Measurements from ENCODE around the gene SCRT2. TPM values are rescaled to one million over a fixed set of nuclear protein-coding genes. Genes with fewer than 3 reads are reported as not detected.

Gene SCRT2
- total and polyA plus RNA-seq, 9 of the 15 experiments (the other 6 are each of a cell fraction or from before 2014, with no cell fraction given), result 0.04 to 0.75 (median 0.13) TPM; not detected in 2

DNA sequence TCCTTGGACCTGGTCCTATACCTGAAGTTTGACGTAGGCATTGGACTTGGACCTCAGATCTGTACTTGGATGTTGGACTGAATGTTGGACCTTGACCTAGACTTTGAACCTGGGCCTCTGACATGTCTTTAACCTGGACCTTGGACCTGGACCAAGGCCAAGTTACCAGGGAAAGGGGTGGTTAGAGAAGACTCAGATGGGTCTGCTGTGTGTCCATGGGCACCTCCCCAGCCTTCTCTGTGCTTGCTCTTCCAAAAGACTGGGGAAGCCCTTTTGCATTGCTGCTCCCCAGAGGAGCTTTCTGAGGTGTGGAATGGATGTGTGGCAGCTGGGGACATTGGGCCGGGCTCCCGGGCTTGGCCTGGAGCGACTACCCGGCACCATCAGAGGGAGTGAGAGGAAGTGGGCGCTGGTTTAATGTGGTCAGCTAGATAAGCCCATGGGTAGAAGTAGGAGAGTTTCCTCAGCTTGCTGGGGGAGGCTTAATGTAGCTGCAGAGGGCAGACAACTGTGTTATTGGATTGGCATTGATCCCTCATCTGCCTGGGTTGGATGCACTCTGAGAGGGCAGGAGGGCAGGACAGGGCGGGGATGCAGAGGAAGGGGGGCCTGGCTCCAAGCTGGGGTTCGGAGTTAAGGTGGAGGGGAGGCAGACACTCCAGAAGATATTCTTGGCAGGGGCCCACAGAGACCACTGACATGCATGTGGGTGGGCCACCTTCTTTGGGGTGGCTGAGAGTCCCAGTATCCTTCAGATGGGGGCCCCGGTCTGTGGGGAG is 4.2 kb downstream of the SCRT2 start (continued):
- TF ChIP-seq, protein P1, sequence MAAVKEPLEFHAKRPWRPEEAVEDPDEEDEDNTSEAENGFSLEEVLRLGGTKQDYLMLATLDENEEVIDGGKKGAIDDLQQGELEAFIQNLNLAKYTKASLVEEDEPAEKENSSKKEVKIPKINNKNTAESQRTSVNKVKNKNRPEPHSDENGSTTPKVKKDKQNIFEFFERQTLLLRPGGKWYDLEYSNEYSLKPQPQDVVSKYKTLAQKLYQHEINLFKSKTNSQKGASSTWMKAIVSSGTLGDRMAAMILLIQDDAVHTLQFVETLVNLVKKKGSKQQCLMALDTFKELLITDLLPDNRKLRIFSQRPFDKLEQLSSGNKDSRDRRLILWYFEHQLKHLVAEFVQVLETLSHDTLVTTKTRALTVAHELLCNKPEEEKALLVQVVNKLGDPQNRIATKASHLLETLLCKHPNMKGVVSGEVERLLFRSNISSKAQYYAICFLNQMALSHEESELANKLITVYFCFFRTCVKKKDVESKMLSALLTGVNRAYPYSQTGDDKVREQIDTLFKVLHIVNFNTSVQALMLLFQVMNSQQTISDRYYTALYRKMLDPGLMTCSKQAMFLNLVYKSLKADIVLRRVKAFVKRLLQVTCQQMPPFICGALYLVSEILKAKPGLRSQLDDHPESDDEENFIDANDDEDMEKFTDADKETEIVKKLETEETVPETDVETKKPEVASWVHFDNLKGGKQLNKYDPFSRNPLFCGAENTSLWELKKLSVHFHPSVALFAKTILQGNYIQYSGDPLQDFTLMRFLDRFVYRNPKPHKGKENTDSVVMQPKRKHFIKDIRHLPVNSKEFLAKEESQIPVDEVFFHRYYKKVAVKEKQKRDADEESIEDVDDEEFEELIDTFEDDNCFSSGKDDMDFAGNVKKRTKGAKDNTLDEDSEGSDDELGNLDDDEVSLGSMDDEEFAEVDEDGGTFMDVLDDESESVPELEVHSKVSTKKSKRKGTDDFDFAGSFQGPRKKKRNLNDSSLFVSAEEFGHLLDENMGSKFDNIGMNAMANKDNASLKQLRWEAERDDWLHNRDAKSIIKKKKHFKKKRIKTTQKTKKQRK (IDR thresholded peaks at IDR 0.05; ENCODE audit: borderline replicate concordance, low read depth, low read length), result no peak
- 0 out of 2 replicates have a peak, but pooled peaks have one; percentile 40 for TF ChIP-seq FOXK1 (CRISPR knock-in tag; IDR thresholded peaks at IDR 0.05; ENCODE audit: borderline replicate concordance)
- no peak for TF ChIP-seq BRD4 (IDR thresholded peaks at IDR 0.05)
- TF ChIP-seq ZNF75A (CRISPR knock-in tag; IDR thresholded peaks at IDR 0.05), result no peak
- no peak for TF ChIP-seq NFE2L1 (tag; IDR thresholded peaks at IDR 0.05; ENCODE audit: borderline replicate concordance, low read depth)
- TF ChIP-seq, protein P2, sequence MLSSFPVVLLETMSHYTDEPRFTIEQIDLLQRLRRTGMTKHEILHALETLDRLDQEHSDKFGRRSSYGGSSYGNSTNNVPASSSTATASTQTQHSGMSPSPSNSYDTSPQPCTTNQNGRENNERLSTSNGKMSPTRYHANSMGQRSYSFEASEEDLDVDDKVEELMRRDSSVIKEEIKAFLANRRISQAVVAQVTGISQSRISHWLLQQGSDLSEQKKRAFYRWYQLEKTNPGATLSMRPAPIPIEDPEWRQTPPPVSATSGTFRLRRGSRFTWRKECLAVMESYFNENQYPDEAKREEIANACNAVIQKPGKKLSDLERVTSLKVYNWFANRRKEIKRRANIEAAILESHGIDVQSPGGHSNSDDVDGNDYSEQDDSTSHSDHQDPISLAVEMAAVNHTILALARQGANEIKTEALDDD (IDR thresholded peaks at IDR 0.05), result peak; percentile 69
- TF ChIP-seq PRMT5 (CRISPR knock-in tag; IDR thresholded peaks at IDR 0.05), result no peak
- TF ChIP-seq PHF8 (IDR thresholded peaks at IDR 0.05; ENCODE audit: borderline replicate concordance, low read length), result no peak; the same call in 1 of the 2 replicates
- no peak for TF ChIP-seq L3MBTL2 (IDR thresholded peaks at IDR 0.05)
- no peak for TF ChIP-seq ZNF274 (IDR thresholded peaks at IDR 0.05; ENCODE audit: borderline replicate concordance, low read depth, low read length)
- TF ChIP-seq ZNF12 (CRISPR knock-in tag; IDR thresholded peaks at IDR 0.05), result no peak
- TF ChIP-seq, protein P3, sequence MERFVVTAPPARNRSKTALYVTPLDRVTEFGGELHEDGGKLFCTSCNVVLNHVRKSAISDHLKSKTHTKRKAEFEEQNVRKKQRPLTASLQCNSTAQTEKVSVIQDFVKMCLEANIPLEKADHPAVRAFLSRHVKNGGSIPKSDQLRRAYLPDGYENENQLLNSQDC (CRISPR knock-in tag; IDR thresholded peaks at IDR 0.05), result no peak
- TF ChIP-seq, protein P4, sequence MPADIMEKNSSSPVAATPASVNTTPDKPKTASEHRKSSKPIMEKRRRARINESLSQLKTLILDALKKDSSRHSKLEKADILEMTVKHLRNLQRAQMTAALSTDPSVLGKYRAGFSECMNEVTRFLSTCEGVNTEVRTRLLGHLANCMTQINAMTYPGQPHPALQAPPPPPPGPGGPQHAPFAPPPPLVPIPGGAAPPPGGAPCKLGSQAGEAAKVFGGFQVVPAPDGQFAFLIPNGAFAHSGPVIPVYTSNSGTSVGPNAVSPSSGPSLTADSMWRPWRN (IDR thresholded peaks at IDR 0.05; ENCODE audit: low read depth), result no peak
- TF ChIP-seq, protein P5, sequence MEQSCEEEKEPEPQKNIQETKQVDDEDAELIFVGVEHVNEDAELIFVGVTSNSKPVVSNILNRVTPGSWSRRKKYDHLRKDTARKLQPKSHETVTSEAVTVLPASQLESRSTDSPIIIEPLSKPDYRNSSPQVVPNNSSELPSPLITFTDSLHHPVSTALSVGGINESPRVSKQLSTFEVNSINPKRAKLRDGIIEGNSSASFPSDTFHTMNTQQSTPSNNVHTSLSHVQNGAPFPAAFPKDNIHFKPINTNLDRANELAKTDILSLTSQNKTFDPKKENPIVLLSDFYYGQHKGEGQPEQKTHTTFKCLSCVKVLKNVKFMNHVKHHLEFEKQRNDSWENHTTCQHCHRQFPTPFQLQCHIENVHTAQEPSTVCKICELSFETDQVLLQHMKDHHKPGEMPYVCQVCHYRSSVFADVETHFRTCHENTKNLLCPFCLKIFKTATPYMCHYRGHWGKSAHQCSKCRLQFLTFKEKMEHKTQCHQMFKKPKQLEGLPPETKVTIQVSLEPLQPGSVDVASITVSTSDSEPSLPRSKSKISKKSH (CRISPR knock-in tag; IDR thresholded peaks at IDR 0.05), result no peak
- TF ChIP-seq SPI1 (IDR thresholded peaks at IDR 0.05; ENCODE audit: borderline replicate concordance, low read depth, low read length), result peak; percentile 97
- TF ChIP-seq, protein P6, sequence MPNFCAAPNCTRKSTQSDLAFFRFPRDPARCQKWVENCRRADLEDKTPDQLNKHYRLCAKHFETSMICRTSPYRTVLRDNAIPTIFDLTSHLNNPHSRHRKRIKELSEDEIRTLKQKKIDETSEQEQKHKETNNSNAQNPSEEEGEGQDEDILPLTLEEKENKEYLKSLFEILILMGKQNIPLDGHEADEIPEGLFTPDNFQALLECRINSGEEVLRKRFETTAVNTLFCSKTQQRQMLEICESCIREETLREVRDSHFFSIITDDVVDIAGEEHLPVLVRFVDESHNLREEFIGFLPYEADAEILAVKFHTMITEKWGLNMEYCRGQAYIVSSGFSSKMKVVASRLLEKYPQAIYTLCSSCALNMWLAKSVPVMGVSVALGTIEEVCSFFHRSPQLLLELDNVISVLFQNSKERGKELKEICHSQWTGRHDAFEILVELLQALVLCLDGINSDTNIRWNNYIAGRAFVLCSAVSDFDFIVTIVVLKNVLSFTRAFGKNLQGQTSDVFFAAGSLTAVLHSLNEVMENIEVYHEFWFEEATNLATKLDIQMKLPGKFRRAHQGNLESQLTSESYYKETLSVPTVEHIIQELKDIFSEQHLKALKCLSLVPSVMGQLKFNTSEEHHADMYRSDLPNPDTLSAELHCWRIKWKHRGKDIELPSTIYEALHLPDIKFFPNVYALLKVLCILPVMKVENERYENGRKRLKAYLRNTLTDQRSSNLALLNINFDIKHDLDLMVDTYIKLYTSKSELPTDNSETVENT (CRISPR knock-in tag; IDR thresholded peaks at IDR 0.05), result no peak
- peak; percentile 29 to 56; a peak in 2 of 4 replicates for TF ChIP-seq MAZ (CRISPR knock-in tag; conservative IDR thresholded peaks at IDR 0.05 in 1 of 2, IDR thresholded peaks at IDR 0.05 in 1 of 2)

Measured in K562 (cell line).